ENCODE measurements around the gene APLN. TPM values are rescaled to one million over a fixed set of nuclear protein-coding genes. Genes with fewer than 3 reads are reported as not detected.

The APLN gene
- total RNA-seq, 1 donor from 2014 or later: 2.4 TPM

DNA sequence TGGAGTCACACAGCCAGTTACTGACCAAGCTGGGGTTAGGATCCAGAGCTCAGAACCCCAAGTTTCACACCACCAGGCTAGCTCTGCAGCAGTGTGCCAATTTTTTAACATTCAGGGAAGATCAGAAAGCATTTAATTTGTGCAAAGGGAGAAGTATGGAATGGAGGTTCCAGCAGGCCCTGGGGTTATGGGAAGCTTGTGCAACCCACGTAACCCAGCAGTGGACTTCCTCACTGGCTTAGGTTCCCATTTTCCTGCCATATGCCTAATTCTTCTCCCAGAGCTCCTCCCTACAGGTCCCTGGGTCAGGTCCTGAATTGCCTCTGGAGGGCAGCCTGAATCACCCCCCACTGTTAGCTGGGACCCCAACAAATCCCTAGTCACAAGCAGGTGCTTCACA, 14.0 kb downstream of the APLN start:
- no peak for DNase-seq

DNA sequence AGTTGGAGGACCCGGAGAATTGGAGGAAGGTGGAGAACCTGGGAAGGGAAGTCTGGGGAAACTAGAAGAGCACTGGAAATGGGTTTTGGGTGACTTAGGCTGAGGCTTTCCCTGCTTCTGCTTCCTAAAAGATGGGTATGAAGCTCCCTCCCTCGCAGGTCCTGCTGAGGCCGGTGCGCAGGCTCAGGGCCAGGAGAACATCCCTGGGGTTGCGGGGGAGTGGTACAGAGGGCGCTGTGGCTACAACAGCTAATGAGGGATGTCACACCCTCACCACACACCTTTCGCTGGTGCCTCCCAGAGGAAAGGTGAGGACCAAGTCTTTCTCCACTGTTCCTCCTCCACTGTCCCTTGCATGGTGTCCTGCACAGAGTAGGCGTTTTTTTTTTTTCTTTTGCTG, 15.8 kb downstream of the APLN start:
- DNase-seq: no peak

DNA sequence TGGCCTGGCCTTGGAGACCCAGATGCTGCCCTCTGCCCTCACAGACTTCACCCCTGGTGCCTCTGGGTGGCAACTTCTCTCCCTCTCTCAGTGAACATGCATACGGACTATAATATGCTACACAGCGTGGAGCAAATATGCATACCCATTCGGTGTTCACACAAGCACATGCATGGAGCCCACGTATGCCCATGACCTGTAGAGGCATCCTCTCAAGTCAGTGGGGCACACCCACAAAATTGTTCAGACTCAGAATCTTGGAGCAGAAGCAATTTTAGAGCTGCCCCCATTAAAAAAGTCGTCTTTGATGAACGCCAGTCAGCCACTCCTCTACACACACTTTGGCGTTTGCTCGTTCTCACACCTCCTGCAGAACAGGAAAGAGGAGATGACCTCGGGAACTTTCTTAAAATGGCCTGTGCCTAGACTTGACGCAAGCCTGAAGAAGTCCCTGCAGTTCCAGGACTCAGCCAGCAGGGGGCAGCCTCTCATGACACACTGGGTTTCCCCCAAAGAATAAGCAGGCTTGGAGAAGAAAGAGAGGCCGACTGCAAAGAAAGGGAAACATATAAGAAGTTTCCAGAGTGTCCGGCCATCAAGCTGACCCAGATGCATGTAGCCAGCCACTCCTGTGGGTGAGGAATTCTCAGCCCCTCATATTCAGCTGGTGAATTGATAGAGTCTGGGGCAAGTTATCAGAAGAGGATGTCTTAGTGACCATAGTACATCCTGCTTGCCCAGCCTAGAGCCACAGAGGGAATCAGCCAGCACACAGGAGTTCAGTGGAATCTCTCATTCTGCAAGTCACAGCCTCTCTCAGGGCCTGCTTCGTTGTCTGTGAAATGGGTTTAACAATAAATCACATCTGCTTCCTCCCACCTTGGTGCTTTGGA, 17.3 kb downstream of the APLN start:
- peak; percentile 27 for DNase-seq

DNA sequence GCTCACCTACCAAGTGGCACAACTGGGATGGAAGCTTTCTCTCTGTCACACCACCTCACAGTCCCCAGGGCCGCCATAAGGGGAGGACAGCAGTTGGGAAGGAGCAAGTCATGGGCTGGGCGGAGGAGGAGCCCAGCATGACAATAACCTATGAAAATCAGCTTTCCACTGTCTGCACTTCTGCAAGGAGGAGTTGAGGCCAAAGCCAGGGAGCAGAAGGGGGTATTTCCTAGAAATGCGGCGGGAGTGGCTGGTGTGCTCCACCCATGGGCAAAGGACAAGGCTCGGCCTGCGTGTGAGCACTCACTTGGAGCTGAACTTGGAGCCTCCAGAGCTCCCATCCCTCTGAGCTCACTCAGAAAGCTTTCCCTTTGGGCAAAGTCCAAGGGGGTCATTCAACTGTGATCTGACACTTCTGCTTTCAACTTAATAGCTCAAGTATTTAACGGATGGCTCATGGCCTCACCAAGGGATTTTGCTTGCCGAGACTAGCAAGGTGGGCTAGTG, 18.5 kb downstream of the APLN start:
- DNase-seq: no peak

DNA sequence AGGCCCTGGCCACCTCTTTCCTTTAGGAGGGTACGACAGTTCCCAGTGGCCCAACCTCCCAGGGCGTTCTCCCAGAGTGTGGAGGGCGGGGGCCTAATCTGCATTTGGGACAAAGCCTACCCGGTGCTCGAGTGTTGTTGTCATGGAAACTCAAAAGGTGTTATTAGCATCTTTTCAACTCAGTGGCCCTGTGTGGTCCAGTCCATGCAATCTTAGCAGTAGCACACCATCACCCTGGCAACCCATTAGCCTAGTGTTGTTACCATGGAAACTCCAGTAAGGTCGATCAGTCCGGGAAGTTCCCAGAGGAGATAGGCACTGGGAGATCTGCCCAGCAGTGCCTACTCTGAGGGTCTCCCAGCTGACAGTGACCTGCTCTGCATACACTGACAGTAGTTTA, 20.2 kb downstream of the APLN start:
- DNase-seq: no peak

DNA sequence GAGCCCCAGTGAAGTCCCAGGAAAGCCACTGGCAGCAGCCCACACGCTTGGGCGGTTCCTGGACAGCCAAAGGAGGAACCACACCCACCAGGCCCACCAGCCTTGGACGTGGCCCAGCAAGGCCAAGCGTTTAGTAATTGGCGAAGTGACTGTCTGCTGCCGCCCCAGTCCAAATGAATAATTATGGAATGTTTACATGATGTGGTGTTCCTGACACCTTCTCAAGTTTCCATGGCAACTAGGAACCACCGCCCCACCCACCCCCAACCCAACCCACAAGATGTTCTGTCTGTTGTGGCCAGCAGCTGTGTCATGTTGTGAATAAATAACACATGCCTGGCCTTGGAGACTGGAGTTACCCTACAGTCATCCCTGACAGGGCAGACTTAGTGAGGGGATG, 22.3 kb downstream of the APLN start:
- DNase-seq: no peak

DNA sequence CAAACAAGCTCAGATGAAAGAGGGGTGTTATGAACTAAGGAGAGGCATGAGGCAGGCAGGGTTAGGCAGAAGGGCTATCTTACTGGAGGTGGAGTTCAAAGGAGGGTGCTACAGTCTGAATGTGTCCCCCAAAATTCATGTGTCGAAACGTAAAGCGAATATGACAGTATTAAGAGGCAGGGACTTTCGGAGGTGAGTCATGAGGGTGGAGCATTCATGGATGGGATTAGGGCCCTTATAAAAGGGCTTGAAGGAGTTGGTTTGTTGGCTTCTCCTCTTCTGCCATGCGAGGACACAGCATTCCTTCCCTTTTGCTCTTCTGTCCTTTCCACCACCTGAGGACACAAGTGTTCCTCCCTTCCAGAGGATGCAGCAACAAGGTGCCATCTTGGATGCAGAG, 22.9 kb downstream of the APLN start:
- no peak for DNase-seq

DNA sequence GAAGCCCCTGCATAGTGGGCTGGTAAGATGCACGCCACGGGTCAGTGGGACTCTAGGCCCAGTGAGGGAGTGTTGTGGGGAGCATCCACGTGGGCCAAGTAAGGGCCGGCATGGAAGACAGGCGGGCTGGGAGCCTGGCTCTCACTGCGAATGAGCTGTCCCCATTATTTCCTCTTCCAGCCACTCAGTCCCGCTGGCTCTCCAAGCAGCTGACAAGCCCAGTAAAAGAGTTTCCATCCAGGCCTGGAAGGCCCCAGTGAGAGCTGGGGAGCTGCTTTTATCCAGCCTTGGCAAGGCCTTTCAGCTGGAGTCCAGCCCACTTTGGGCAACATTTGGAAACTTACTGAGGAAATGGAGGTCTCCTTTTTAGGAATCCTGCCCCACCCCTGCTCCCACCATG, 24.9 kb downstream of the APLN start:
- DNase-seq: no peak

DNA sequence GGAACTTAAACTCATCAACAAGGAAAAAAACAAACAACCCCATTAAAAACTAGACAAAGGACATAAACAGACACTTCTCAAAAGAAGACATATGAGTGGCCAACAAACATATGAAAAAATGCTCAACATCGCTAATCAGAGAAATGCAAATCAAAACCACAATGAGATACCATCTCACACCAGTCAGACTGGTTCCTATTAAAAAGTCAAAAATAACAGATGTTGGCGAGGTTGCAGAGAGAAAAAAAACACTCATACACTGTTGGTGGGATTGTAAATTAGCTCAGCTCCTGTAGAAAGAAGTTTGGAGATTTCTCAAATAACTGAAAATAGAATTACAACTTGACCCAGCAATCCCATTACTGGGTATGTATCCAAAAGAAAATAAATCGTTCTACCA, 28.7 kb downstream of the APLN start:
- DNase-seq: no peak

DNA sequence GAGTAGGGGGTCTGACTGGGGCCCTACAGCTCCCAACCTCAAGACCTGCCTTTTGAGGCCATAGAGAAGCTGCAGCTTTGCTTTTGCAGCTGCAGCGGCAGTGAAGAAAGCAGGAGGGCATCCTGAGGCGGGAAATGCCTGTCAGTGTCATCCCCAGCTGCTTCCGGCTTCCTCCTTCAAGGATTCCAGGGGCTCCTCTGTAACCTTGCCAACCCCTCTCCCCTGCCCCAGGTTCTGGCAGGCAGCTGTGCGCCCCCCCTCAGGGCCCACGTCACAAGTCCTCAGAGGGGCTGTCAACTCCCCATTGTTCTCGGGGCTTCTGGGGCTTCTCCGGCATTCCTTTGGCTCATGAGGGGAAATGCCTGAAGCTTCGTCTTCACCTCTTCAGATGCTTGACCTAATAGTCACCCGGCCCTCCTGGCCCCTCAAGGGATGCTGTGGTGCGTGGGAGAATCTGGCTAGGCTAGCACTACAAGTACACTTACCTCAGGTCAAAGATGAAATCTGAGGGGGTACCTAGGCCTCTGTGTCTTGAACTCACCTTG, 31.9 kb downstream of the APLN start:
- DNase-seq: peak; percentile 14

DNA sequence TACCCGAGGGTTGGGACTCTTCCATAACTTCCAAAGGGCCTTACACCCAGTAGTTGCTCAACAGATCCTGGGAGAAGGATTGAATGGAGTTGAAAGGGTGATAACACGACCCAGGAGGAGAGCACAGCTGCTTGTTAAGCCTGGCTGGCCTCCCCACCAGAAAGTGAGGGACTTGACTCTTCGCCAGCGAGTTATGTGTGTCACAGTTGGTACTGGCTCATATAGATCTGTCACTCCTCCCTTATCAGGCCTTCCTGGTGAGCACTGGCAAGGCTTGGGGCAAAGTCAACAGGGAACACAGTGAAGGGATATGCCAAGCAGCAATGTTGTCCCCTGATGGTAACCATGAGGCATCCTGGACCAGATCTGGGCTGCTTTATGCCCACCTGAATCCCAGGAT, 35.8 kb downstream of the APLN start:
- DNase-seq: no peak

DNA sequence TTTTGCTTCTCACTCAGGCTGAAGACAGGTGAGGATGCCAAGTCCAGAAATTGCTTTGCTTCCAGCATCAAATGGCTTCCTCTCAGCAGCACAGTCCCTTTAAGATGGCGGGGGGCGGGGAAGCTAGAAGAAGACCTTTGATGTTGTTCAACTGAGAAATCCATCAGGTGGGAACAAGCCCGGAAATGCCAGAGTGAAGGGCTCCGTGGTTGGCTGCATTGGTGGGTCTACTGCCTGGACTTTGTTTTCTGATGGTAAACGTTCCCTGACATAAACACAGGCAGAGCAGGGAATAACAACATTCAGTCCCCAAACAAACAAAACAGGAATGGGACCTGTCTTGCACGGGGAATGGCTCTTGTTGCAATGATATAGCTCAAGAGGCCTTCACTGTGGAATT, 37.3 kb downstream of the APLN start:
- DNase-seq: no peak

DNA sequence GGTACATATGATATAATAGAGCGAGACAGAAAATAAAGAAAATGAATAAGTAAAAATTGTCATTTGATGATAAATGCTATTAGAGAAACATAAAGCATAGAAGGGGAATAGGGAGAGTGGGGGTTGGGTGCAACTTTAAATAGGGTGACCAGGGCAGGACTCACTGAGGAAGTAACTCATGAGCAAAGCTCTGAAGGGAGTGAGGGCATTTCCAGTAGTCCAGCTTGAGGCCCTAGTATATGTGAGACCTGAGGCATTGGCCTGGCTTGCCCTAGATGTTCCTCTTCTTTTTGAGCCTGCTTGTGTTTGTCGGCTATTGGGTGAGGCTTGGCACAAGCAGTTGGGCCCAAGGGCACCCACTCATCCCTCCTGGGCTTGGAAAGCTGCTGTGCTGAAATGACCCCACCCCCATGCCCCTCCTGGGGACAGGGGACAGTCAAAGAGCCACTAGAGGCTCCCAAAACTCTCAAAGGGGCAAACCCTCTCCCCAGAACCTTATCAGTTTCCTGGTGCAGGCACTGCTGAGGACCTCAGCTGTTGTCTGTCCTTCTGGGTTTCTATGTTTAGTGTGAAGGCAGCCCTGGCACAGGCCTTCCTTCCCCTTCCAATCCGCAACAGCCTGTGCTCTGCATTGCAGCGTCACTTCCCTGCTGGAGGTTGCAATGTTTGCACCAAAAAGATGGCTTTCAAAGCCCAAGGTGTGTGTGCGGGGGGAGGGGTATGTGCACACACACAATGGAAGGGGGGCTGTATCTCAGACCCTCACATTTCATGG, 40.1 kb downstream of the APLN start:
- DNase-seq: no peak

DNA sequence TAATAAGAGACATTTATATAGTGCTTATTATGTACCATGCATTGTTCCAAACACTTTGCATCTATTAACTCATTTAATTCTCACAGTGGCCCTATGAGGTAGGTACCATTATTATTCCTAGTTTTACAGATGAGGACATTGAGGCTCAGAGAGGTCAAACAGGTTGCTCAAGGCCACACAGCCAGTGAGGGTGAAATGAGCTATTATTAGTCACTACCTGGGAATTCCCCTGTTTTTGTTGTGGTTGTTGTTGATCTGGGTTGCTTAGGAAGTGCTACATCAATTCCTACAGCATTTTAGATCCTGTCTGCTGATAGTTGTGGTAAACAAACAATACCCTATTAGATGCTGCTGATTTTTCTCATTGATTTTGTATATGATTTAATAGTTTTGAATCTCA, 41.2 kb downstream of the APLN start:
- DNase-seq: no peak

DNA sequence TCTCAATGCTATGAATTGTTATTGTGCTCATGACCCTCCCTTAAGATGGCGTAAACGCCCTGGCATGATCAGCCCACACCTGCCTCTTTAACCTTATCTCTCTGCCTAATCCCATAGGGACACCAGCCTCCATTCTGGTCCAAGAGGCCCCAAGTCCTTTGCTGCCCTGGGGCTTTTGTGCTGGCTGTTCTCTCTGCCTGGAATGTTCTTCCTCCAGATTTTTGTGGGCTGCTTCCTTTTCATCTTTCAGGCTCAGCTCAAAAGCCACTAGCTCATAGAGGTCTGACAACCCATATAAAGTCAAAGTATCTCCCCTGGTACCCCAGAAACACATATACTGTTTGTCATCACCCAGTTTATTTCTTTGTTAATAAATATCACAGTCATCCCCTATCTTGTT, 42.4 kb downstream of the APLN start:
- DNase-seq: no peak

DNA sequence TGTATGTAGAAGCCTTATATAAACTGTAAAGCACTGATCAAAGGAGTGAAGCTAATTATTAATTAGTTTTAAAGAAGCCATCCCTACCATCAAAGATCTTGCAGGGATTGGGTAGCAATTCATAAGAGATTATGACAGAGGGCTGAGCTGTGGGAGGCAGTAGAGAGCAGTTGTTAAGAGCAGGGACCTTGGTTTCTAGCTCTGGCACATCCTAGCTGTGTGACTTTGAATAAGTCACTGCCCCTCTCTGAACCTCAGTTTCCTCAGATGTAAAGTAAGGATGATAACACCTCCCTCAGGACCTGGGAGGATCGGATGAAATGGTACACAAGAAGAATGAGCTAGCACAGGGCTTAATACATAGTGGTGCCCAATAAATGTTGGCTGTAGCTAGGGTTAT, 45.4 kb downstream of the APLN start:
- no peak for DNase-seq

DNA sequence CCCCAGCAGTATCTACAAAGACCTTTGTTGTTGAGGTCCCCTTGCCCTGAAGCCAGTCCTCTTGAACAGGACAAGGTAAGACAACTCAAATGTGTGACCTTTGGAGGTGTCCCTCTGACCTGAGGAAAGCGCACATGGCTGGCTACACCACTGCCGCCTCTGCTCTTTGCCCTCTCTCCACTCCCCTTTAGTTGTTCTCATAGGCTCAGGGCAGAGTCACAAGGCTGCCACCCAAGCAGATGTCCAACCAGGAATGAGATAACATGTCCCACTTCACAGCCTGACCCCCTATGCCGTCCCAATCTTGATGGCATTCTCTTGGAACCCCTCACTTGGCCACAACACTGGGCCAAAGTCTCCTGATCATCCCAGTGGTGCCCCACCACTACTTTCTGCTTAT, 46.3 kb downstream of the APLN start:
- no peak for DNase-seq

DNA sequence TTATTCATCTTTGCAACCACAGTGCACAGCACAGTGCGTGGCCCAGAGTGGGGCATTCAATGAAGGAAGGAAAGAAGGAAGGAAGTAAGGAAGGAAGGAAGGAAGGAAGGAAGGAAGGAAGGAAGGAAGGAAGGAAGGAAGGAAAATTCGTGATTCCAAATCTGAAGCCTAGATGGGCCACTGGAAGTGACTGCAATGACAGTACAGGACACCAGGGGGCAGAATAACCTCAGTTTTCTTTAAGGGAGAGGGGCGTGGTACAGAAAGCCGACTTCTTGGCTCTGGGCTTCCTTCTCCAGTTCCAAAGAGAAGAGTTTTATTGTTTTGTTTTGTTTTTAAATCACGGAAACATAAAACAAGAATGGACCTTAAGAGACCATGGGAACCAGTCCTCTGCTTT, 47.8 kb downstream of the APLN start:
- peak; percentile 56 for DNase-seq

DNA sequence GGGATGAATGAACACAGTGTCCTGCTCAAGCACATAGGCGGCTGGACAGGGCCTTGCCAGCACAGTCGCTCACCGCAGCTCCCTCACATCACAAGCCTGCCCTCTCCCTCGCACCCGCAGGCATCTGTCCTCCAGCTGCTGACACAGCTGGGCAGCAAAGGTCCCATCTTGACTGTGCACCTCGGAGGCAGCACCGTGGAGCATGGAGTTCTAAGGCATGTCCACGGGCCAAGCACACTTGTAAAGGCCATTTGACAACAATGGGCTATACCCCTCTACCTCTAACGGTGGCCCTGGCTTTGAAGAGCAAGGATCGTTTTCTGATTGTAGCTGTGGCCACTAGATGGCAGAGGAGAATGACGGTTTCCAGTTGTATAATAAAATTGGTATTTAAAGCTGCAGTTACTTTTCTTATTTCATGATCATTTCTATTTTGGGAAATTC, 53.8 kb downstream of the APLN start:
- DNase-seq: peak; percentile 12

DNA sequence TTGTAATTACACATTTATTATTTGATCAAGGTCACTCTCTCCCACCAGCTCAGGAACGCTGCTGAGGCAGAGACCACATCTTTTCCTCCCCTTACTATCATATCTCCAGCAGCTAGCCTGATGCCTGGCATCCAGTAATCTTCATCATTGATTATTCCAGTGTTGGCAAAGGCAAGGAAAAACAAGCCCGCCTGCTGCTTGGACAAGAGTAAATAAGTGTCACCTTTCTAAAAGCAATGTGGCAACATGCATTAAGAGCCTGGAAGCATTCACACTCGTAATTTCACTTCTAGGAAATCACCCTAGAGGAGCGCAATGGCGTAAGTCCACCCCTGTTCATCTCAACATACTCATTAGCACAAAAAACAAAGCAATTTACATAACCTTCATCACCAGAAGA, 54.8 kb downstream of the APLN start:
- no peak for DNase-seq

DNA sequence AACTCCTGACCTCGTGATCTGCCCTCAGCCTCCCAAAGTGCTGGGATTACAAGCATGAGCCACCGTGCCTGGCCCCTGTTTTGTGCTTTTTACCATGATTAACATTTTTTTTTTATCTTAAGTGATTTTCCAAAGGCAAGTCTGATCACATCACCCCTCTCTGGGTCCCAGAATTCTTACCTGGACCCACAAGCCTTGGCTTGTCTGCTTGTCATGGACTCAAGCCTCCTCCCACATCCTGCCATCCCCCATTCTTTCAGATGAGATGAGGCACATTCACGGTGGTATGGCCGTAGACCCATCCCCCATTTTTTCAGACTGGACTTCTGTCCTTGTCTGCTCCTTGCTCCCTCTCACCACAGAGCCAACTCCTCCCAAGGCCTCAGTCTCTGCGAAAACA, 55.3 kb downstream of the APLN start:
- no peak for DNase-seq

DNA sequence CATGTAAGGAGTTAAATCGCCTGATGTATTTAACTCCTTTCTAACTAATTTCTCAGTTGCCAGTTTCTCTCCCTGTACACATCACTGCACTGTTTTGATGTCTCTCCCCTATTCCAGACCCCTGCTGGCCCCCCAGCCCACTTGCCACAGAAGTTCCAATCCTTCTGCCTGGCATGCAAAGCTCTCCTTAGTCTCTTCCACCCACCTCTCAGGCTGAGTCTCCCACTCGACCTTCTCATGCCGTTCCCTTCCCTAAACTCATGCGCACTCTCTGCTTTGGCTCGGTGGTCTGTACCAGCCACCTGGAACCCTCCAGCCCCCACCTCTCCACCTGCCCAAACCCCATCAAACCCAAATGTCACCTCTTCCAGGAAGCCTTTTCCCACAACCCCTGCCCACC, 56.9 kb downstream of the APLN start:
- DNase-seq: no peak

DNA sequence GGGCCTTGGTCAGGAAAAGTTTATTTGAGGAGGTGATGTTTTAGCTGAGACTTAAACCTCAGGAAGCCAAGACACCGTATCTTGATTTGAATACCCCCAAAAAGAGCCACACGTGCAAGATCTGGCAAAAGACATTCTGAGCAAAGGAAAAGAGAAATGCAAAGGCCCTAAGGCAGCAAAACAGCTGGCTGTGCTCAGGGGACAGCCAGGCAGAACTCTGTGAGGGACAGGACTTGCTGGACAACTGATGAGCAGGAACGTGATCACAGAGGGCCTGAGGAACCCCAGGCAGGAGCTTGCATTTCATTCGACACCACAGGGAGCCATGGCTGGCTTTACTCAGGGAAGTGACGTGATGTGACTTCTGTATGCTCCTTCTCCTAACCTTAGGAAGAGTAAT, 58.7 kb downstream of the APLN start:
- DNase-seq: no peak
